Mononuclear cell (primary cell): ENCODE data around the gene SRGAP1. TPM values are rescaled to one million over a fixed set of nuclear protein-coding genes. Genes with fewer than 3 reads are reported as not detected.
"Not testable (repeated sequence)": the region's sequence is repeated elsewhere in the genome, so short reads cannot be mapped to it uniquely, and the experiment has no call there.

Source experiments
- H3K27me3 ChIP-seq: 2 replicates; pipeline ENCODE4 v1.6.0; 2011; ENCODE audit warnings: low read length, control low read depth; ENCODE audit not compliant: insufficient read depth
- H3K4me1 ChIP-seq: 2 replicates; pipeline ENCODE4 v1.5.1; 2011; ENCODE audit warnings: mild to moderate bottlenecking, low read length, control low read depth; ENCODE audit not compliant: insufficient read depth
- H3K4me3 ChIP-seq: 2 replicates; pipeline ENCODE4 v1.5.1; 2011; ENCODE audit warnings: mild to moderate bottlenecking, low read length, moderate library complexity
- H3K9me3 ChIP-seq: 2 replicates; pipeline ENCODE4 v1.5.1; 2011; ENCODE audit warnings: low read depth, mild to moderate bottlenecking, control low read depth, low read length
- total RNA-seq: library from RNA; depleted of rRNA; stranded (reverse); fragments of >200 nt; gene quantifications from one replicate; pipeline ENCODE4 v1.2.3, GENCODE V29; 2012

The SRGAP1 gene
- total RNA-seq, 1 donor, result 2.1 TPM

- H3K4me1 ChIP-seq, result no peaks in the 10 kb centered on the region
- no peak overlapping the region for H3K4me3 ChIP-seq
- no peaks in the 10 kb centered on the region for H3K27me3 ChIP-seq
- no peaks in the 10 kb centered on the region for H3K9me3 ChIP-seq
These were observed 310.2 kb downstream of the SRGAP1 start for GRCh38 chr12:64154677-64155076.

- Histone ChIP-seq H3K4me3 (no peak overlapping the region), H3K4me1 (no peaks in the 10 kb centered on the region), H3K9me3 (no peaks in the 10 kb centered on the region), H3K27me3 (no peaks in the 10 kb centered on the region)
These were observed 312.6 kb downstream of the SRGAP1 start for GRCh38 chr12:64157110-64157509.

- Histone ChIP-seq H3K4me3 (no peak overlapping the region), H3K9me3 (no peaks in the 10 kb centered on the region), H3K4me1 (no peaks in the 10 kb centered on the region), H3K27me3 (no peaks in the 10 kb centered on the region)
These were observed 315.7 kb downstream of the SRGAP1 start for GRCh38 chr12:64160021-64160710.

GRCh38 chr12:64160711-64161060 is 316.2 kb downstream of the SRGAP1 start:
- no peaks in the 10 kb centered on the region for H3K9me3 ChIP-seq
- H3K27me3 ChIP-seq, result no peaks in the 10 kb centered on the region
- H3K4me3 ChIP-seq, result no peak overlapping the region
- H3K4me1 ChIP-seq, result no peaks in the 10 kb centered on the region

GRCh38 chr12:64166606-64167005 is 322.1 kb downstream of the SRGAP1 start:
- H3K4me1 ChIP-seq, H3K27me3 ChIP-seq, H3K4me3 ChIP-seq: not testable (repeated sequence)

GRCh38 chr12:64167041-64167440 is 322.5 kb downstream of the SRGAP1 start:
- H3K9me3 ChIP-seq, H3K4me3 ChIP-seq, H3K27me3 ChIP-seq, H3K4me1 ChIP-seq: not testable (repeated sequence)

More at GRCh38 chr12:64166606-64167005, 322.1 kb downstream of the SRGAP1 start:
- H3K9me3 ChIP-seq, result not testable (repeated sequence)

GRCh38 chr12:64170024-64170423 is 325.5 kb downstream of the SRGAP1 start:
- no peaks in the 10 kb centered on the region for H3K27me3 ChIP-seq
- H3K4me1 ChIP-seq, result no peaks in the 10 kb centered on the region
- no peak overlapping the region for H3K4me3 ChIP-seq
- H3K9me3 ChIP-seq, result no peaks in the 10 kb centered on the region

- Histone ChIP-seq H3K27me3 (no peaks in the 10 kb centered on the region), H3K4me3 (no peak overlapping the region), H3K9me3 (no peaks in the 10 kb centered on the region), H3K4me1 (no peaks in the 10 kb centered on the region)
These were observed 326.2 kb downstream of the SRGAP1 start for GRCh38 chr12:64170730-64171129.

- no peaks in the 10 kb centered on the region for H3K4me1 ChIP-seq
- H3K4me3 ChIP-seq, result no peak overlapping the region
- no peaks in the 10 kb centered on the region for H3K9me3 ChIP-seq
- no peaks in the 10 kb centered on the region for H3K27me3 ChIP-seq
These were observed 327.2 kb downstream of the SRGAP1 start for GRCh38 chr12:64171715-64172114.

GRCh38 chr12:64172143-64172970 is 327.9 kb downstream of the SRGAP1 start:
- no peaks in the 10 kb centered on the region for H3K4me1 ChIP-seq
- H3K4me3 ChIP-seq, result no peak overlapping the region
- H3K27me3 ChIP-seq, result no peaks in the 10 kb centered on the region
- H3K9me3 ChIP-seq, result no peaks in the 10 kb centered on the region

GRCh38 chr12:64173456-64173855 is 329.0 kb downstream of the SRGAP1 start:
- no peaks in the 10 kb centered on the region for H3K9me3 ChIP-seq
- H3K4me1 ChIP-seq, result no peaks in the 10 kb centered on the region
- no peak overlapping the region for H3K4me3 ChIP-seq
- H3K27me3 ChIP-seq, result no peaks in the 10 kb centered on the region

- H3K4me1 ChIP-seq, result no peaks in the 10 kb centered on the region
- no peaks in the 10 kb centered on the region for H3K27me3 ChIP-seq
- no peak overlapping the region for H3K4me3 ChIP-seq
- H3K9me3 ChIP-seq, result no peaks in the 10 kb centered on the region
These were observed 330.9 kb downstream of the SRGAP1 start for GRCh38 chr12:64175254-64175945.

GRCh38 chr12:64177001-64177400 is 332.5 kb downstream of the SRGAP1 start:
- no peaks in the 10 kb centered on the region for H3K9me3 ChIP-seq
- no peak overlapping the region for H3K4me3 ChIP-seq
- H3K4me1 ChIP-seq, result no peaks in the 10 kb centered on the region
- H3K27me3 ChIP-seq, result no peaks in the 10 kb centered on the region

- no peak overlapping the region for H3K4me3 ChIP-seq
- no peaks in the 10 kb centered on the region for H3K27me3 ChIP-seq
- no peaks in the 10 kb centered on the region for H3K9me3 ChIP-seq
- H3K4me1 ChIP-seq, result no peaks in the 10 kb centered on the region
These were observed 333.6 kb downstream of the SRGAP1 start for GRCh38 chr12:64178122-64178521.

GRCh38 chr12:64180951-64181350 is 336.5 kb downstream of the SRGAP1 start:
- Histone ChIP-seq H3K9me3 (no peaks in the 10 kb centered on the region), H3K4me3 (no peak overlapping the region), H3K27me3 (no peaks in the 10 kb centered on the region), H3K4me1 (no peaks in the 10 kb centered on the region)
